Urinary bladder (tissue), 4 donors: ENCODE results near the gene ANLN. TPM values are rescaled to one million over a fixed set of nuclear protein-coding genes. Genes with fewer than 3 reads are reported as not detected.
A peak's percentile ranks its signal among the peaks of the same experiment; 100 is the strongest.

Source experiments
- DNase-seq: peaks from one replicate; pipeline ENCODE4 v3.0.0-alpha.2; 2015; ENCODE audit errors: extremely low spot score
- H3K27ac ChIP-seq: one replicate; pipeline ENCODE4 v1.5.1; 2013; ENCODE audit warnings: low read depth, mild to moderate bottlenecking, moderate library complexity
- H3K36me3 ChIP-seq: one replicate; pipeline ENCODE4 v1.6.1; 2013; ENCODE audit warnings: mild to moderate bottlenecking, moderate library complexity; ENCODE audit not compliant: insufficient read depth
- H3K4me1 ChIP-seq: one replicate; pipeline ENCODE4 v1.6.1; 2013; ENCODE audit warnings: mild to moderate bottlenecking, moderate library complexity; ENCODE audit not compliant: insufficient read depth
- H3K4me3 ChIP-seq: one replicate; pipeline ENCODE4 v1.5.1; 2013; ENCODE audit warnings: low read depth, low read length
- WGBS: extraction: QIAGEN DNeasy Blood & Tissue Kit; methylation state at CpG from one replicate; pipeline ENCODE4 v1.1.7; 2013; 5-methylcytosine and 5-hydroxymethylcytosine counted together
- polyA plus RNA-seq: library from polyadenylated mRNA; stranded (reverse); fragments of 200-250 nt; gene quantifications from one replicate; pipeline ENCODE4 v1.2.3, GENCODE V29; 2013
- total RNA-seq: library from RNA; depleted of rRNA; stranded (reverse); fragments of >200 nt; gene quantifications from one replicate; pipeline ENCODE4 v1.2.3, GENCODE V29; 2014
- donor health status: healthy with polysubstance abuse.
- donor health status: healthy.

Gene ANLN
- total RNA-seq (66.0 TPM), polyA plus RNA-seq (1.4 TPM)

GRCh38 chr7:36389371-36390198 is at the start of gene ANLN:
Gene ANLN, plus strand, starts transcription at chr7:36389862. Its CDS starts 165 bp downstream, at chr7:36390027.
- Histone ChIP-seq H3K36me3 (no peaks in the 10 kb centered on the region), H3K4me1 (no peaks in the 10 kb centered on the region), H3K27ac (peak within 1 kb of the TSS; percentile 56), H3K4me3 (peak within 1 kb of the TSS; percentile 56)
- WGBS: 2% methylated on average over 68 of the region's 68 CpGs
- DNase-seq: peak; percentile 70

GRCh38 chr7:36343548-36343947 is 46.1 kb upstream of the ANLN start:
- no peak for DNase-seq
- Histone ChIP-seq H3K27ac (no peak overlapping the region), H3K36me3 (no peaks in the 10 kb centered on the region), H3K4me1 (no peaks in the 10 kb centered on the region), H3K4me3 (no peak overlapping the region)
- WGBS: 94% methylated on average over 1 of the region's 1 CpG

GRCh38 chr7:36344622-36345021 is 45.0 kb upstream of the ANLN start:
- WGBS: 87% methylated on average over 2 of the region's 2 CpGs
- Histone ChIP-seq H3K27ac (no peak overlapping the region), H3K4me1 (no peaks in the 10 kb centered on the region), H3K4me3 (no peak overlapping the region), H3K36me3 (no peaks in the 10 kb centered on the region)
- no peak for DNase-seq

- WGBS: 92% methylated on average over 6 of the region's 6 CpGs
- DNase-seq: no peak
- H3K27ac ChIP-seq: no peak overlapping the region
- no peak overlapping the region for H3K4me3 ChIP-seq
- no peaks in the 10 kb centered on the region for H3K36me3 ChIP-seq
- no peaks in the 10 kb centered on the region for H3K4me1 ChIP-seq
Measured at GRCh38 chr7:36346260-36346831, 43.3 kb upstream of the ANLN start.

- DNase-seq: no peak
- no peaks in the 10 kb centered on the region for H3K4me1 ChIP-seq
Measured at GRCh38 chr7:36348256-36348655, 41.4 kb upstream of the ANLN start.

GRCh38 chr7:36348771-36349170 is 40.9 kb upstream of the ANLN start:
- no peaks in the 10 kb centered on the region for H3K4me1 ChIP-seq
- 95% methylated on average over 3 of the region's 3 CpGs for WGBS
- no peak for DNase-seq
- no peaks in the 10 kb centered on the region for H3K36me3 ChIP-seq
- H3K27ac ChIP-seq: no peak overlapping the region
- no peak overlapping the region for H3K4me3 ChIP-seq

More at GRCh38 chr7:36348256-36348655, 41.4 kb upstream of the ANLN start:
- Histone ChIP-seq H3K4me3 (no peak overlapping the region), H3K27ac (no peak overlapping the region), H3K36me3 (no peaks in the 10 kb centered on the region)

- 81% methylated on average over 2 of the region's 2 CpGs for WGBS
- DNase-seq: no peak
- no peak overlapping the region for H3K27ac ChIP-seq
Measured at GRCh38 chr7:36349626-36350025, 40.0 kb upstream of the ANLN start.

GRCh38 chr7:36355490-36355889 is 34.2 kb upstream of the ANLN start:
- Histone ChIP-seq H3K4me1 (no peaks in the 10 kb centered on the region), H3K36me3 (no peaks in the 10 kb centered on the region), H3K27ac (no peak overlapping the region), H3K4me3 (no peak overlapping the region)
- no peak for DNase-seq
- WGBS: 87% methylated on average over 3 of the region's 3 CpGs

More at GRCh38 chr7:36349626-36350025, 40.0 kb upstream of the ANLN start:
- Histone ChIP-seq H3K36me3 (no peaks in the 10 kb centered on the region), H3K4me1 (no peaks in the 10 kb centered on the region), H3K4me3 (no peak overlapping the region)

- no peak overlapping the region for H3K4me3 ChIP-seq
- no peak for DNase-seq
- WGBS: 92% methylated on average over 3 of the region's 3 CpGs
- H3K4me1 ChIP-seq: no peaks in the 10 kb centered on the region
- no peak overlapping the region for H3K27ac ChIP-seq
- H3K36me3 ChIP-seq: no peaks in the 10 kb centered on the region
Measured at GRCh38 chr7:36357054-36357453, 32.6 kb upstream of the ANLN start.

- no peak overlapping the region for H3K4me3 ChIP-seq
- H3K36me3 ChIP-seq: no peaks in the 10 kb centered on the region
- H3K4me1 ChIP-seq: no peaks in the 10 kb centered on the region
- no peak overlapping the region for H3K27ac ChIP-seq
- DNase-seq: no peak
- WGBS: 79% methylated on average over 1 of the region's 1 CpG
Measured at GRCh38 chr7:36358589-36358988, 31.1 kb upstream of the ANLN start.

- Histone ChIP-seq H3K4me3 (no peak overlapping the region), H3K36me3 (no peaks in the 10 kb centered on the region), H3K4me1 (no peaks in the 10 kb centered on the region), H3K27ac (no peak overlapping the region)
- WGBS: 62% methylated on average over 4 of the region's 4 CpGs
- no peak for DNase-seq
Measured at GRCh38 chr7:36360244-36360643, 29.4 kb upstream of the ANLN start.

- DNase-seq: no peak
- Histone ChIP-seq H3K36me3 (no peaks in the 10 kb centered on the region), H3K4me3 (no peak overlapping the region), H3K4me1 (no peaks in the 10 kb centered on the region), H3K27ac (no peak overlapping the region)
- WGBS: 82% methylated on average over 4 of the region's 4 CpGs
Measured at GRCh38 chr7:36361227-36361626, 28.4 kb upstream of the ANLN start.

- no peaks in the 10 kb centered on the region for H3K36me3 ChIP-seq
- DNase-seq: no peak
- WGBS: 97% methylated on average over 1 of the region's 1 CpG
- no peak overlapping the region for H3K27ac ChIP-seq
- no peak overlapping the region for H3K4me3 ChIP-seq
- no peaks in the 10 kb centered on the region for H3K4me1 ChIP-seq
Measured at GRCh38 chr7:36363515-36363914, 26.1 kb upstream of the ANLN start.

GRCh38 chr7:36366005-36366717 is 23.5 kb upstream of the ANLN start:
- no peak overlapping the region for H3K27ac ChIP-seq
- H3K4me3 ChIP-seq: peak overlapping the region; percentile 86
- H3K4me1 ChIP-seq: no peaks in the 10 kb centered on the region
- 65% methylated on average over 12 of the region's 12 CpGs for WGBS
- H3K36me3 ChIP-seq: no peaks in the 10 kb centered on the region
- no peak for DNase-seq
